Nephron (organoid): ENCODE measurements around the gene TMEM97.

Experiments
- H3K27ac Mint-ChIP-seq, 3 experiments: 2 replicates each; pipeline ENCODE4 v1.8.0; 2020; ENCODE audit warnings: mixed read lengths in 3 of 3, mild to moderate bottlenecking in 2 of 3, moderate library complexity in 1 of 3
- H3K27me3 Mint-ChIP-seq: 2 replicates; pipeline ENCODE4 v1.8.0; 2021; ENCODE audit warnings: low read depth, mild to moderate bottlenecking, moderate library complexity, mixed read lengths
- H3K36me3 Mint-ChIP-seq: 2 replicates; pipeline ENCODE4 v1.8.0; 2020; ENCODE audit warnings: low read depth, mixed read lengths
- H3K4me1 Mint-ChIP-seq: 2 replicates; pipeline ENCODE4 v1.8.0; 2020; ENCODE audit warnings: mixed read lengths
- H3K4me3 Mint-ChIP-seq, 3 experiments: 2 replicates each; pipeline ENCODE4 v1.8.0; 2020; ENCODE audit warnings: mild to moderate bottlenecking in 3 of 3, mixed read lengths in 3 of 3, moderate library complexity in 2 of 3
- H3K9me3 Mint-ChIP-seq: 2 replicates; pipeline ENCODE4 v1.8.0; 2020; ENCODE audit warnings: mixed read lengths
- CTCF ChIP-seq, 3 experiments: fragments of 200-600 bp; sonication (generic); IDR thresholded peaks; one replicate each; pipeline ENCODE4 v1.5.0; 2021; ENCODE audit warnings: antibody characterized with exemption in 3 of 3; ENCODE audit not compliant: unreplicated experiment in 3 of 3

Gene TMEM97

DNA sequence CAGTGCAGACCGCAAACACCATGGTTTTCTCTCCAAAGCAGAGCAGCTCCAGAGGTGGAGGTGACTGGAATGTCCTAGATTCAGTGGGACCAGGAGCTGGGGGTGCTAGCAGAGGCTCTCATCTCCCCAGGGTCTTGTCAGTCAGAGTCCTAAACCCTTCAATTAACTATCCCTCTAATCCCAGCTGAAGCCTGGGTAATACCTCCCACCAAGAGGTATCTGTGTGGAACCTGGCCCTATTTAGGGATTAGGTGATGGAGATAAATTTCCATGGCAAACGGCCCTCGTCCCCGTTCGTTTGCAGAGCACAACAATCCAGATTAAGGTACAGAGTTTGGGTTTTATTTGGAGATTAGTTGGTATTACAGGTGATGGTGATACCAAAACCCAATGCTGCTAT, 44.2 kb downstream of the TMEM97 start:
- Mint-ChIP-seq H3K36me3 (peaks cover 26% of the 10 kb centered on the region), H3K4me1 (peaks cover 3% of the 10 kb centered on the region), H3K27ac (no peak overlapping the region), H3K9me3 (no peaks in the 10 kb centered on the region), H3K27me3 (no peaks in the 10 kb centered on the region), H3K4me3 (no peak overlapping the region)
- TF ChIP-seq CTCF (IDR thresholded peaks at IDR 0.05; ENCODE audit: unreplicated experiment in 3 of 3), result no peak

DNA sequence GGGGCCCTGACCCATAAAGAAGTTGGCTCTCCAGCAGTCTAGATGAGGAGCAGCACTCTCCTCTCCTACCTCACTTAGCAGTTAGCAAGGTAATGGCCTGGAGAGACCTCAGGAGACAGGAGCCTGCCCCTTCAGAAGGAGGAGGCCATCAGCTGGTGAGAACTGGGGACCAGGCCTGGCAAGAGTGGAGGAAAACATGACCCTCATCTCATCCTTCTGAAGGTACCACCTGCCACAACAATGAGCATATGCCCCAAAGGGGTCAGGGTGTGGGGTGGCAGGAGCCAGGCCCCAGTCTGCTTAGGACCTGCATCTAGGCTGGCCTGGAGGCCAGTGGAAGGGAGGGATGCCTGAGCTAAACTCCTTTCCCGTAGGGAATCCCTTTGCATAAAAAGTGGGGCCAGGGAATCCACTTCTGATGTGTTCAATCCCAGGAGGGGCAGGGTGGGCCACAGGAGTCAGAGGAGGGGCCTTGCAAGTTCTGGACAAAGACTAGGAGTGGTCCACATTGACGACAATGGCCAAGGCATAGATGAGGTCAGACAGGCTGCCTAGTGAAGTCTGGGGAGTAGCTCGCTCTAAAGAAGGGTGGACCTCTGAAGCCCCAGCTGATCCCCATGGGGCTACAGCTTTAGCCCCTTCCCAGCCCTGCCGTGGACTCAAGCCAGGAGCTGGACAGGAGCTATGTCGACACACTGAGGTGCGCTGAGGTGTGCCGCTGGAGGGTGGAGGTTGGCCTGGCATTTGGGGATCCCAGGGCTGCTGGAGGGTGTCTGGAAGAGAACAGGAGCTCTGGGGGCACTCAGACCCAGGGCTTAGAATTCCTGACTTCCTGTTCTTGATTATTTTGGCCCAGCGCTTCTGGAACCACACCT, 45.0 kb downstream of the TMEM97 start:
- Mint-ChIP-seq H3K36me3 (peaks cover 24% of the 10 kb centered on the region), H3K27ac (no peak overlapping the region), H3K27me3 (no peaks in the 10 kb centered on the region), H3K4me3 (no peak overlapping the region), H3K4me1 (no peaks in the 10 kb centered on the region), H3K9me3 (no peaks in the 10 kb centered on the region)
- no peak for TF ChIP-seq CTCF (IDR thresholded peaks at IDR 0.05; ENCODE audit: unreplicated experiment in 3 of 3)

- H3K27ac Mint-ChIP-seq, result no peak within 1 kb of the TSS
- no peaks in the 10 kb centered on the region for H3K4me1 Mint-ChIP-seq
- H3K27me3 Mint-ChIP-seq, result no peaks in the 10 kb centered on the region
- H3K36me3 Mint-ChIP-seq, result peaks cover 20% of the 10 kb centered on the region
- no peak within 1 kb of the TSS for H3K4me3 Mint-ChIP-seq
- TF ChIP-seq CTCF (IDR thresholded peaks at IDR 0.05; ENCODE audit: unreplicated experiment in 3 of 3), result no peak
- H3K9me3 Mint-ChIP-seq, result no peaks in the 10 kb centered on the region
Observed at GRCh38 chr17:28364665-28365363, 45.8 kb downstream of the TMEM97 start, which contains the start of gene SEBOX. Gene SEBOX, minus strand, starts transcription at chr17:28365199. Its CDS starts 48 bp downstream, at chr17:28365151.

DNA sequence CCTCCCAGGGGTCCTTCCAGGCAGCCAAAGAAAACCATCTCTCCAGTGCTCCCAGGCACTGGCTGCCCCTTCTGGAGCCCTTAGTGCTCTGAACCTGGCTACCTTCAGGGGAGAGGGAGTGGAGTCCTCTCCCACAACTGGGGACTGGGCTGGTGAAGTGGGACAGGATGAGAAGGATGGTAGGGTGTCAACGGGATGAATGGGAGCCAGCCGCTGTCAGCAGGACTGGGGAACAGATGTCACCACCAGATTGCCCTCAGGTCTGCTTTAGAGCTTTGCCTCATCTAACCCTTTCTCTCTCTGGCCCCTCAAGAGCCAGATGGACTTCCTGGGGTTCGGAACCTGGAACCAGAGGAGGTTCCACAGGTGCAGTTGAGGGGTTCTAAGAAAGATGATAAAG, 46.5 kb downstream of the TMEM97 start:
- TF ChIP-seq CTCF (IDR thresholded peaks at IDR 0.05; ENCODE audit: unreplicated experiment in 3 of 3), result no peak
- Mint-ChIP-seq H3K36me3 (peaks cover 17% of the 10 kb centered on the region), H3K4me1 (peaks cover 5% of the 10 kb centered on the region), H3K27me3 (no peaks in the 10 kb centered on the region), H3K9me3 (no peaks in the 10 kb centered on the region), H3K4me3 (no peak overlapping the region), H3K27ac (no peak overlapping the region)

DNA sequence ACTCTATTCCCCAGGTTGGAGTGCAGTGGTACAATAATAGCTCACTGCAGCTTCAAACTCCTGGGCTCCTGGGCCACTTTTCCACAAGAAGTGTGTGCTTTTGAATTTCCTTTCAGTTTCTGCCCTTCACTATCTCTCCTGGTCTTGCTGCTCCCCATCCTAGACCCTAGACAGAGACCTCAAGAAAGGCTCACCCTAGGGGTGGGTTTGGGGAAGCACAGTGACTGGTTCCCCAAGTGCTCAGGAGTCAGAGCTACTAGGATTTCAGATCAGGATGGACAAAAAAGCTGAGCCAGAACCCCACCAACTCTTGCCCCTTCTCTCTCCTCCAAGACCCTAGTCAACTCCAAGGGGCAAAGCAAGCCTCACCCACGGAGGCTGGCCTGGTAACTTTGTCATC, 47.6 kb downstream of the TMEM97 start:
- no peaks in the 10 kb centered on the region for H3K27me3 Mint-ChIP-seq
- H3K36me3 Mint-ChIP-seq, result peaks cover 8% of the 10 kb centered on the region
- no peak for TF ChIP-seq CTCF (IDR thresholded peaks at IDR 0.05; ENCODE audit: unreplicated experiment in 3 of 3)
- H3K27ac Mint-ChIP-seq, result no peak overlapping the region
- peaks cover 11% of the 10 kb centered on the region for H3K4me1 Mint-ChIP-seq
- no peak overlapping the region for H3K4me3 Mint-ChIP-seq
- no peaks in the 10 kb centered on the region for H3K9me3 Mint-ChIP-seq
